Measurements from ENCODE around the gene TEAD1.
A peak's percentile ranks its signal among the peaks of the same experiment; 100 is the strongest.

TEAD1 gene

DNA sequence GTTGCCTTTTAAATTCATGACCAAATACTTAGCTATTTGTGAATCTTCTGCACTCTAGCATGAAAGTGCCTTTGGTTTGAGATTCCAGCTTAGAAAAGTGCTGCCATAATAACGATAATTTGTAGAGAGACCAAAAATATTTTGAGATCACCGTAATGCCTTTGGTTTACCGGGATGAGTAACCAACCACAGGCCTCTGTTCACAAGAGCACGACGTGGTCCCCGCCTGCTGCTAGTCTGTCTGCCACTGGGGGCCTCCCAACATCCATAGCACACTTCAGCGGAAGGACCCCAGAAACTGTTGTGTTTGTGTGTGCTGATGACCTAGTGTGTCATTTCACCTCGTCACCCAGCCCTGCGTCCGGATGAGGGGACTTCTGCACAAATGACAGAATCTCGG, 267.9 kb downstream of the TEAD1 start:
- no peak for DNase-seq (ENCODE audit: low read depth)

DNA sequence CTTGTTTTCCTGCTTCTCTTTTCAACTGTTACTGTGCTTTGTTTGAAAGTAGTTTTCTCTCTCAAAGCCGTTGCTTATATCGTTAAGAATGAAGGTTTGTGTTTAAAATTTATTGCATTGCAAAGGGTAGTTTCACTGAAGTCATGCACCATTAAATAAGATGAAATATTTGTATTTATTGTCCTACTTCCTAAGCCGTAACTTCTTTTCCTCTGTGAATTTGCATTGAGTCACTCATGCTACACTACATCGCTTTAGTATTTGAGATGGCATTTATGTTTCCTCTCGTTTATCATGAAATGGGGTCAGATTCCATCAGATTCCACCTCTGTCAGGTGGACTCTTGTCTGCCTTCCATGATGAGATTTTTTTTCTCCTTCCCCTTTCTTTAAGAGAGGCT, 269.1 kb downstream of the TEAD1 start:
- DNase-seq (ENCODE audit: low read depth): no peak

DNA sequence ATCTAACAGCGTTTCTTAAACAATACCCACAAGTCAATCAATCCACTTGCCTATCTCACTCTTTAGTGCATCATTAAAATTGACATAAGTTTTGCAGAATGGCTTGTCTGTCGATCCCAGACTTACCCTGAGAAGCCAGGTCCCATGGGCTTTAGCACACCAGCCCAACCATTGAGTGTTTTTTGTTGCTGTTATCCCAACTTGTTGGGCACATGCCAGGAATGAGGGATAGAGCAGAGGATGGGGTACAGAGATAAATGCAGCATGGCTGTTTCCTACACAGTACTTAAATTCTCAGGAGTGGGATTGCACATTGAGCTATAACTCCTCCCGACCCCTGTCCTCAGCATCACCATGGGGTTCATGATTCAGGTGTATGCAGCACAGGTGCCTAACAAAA, 270.7 kb downstream of the TEAD1 start:
- no peak for DNase-seq (ENCODE audit: low read depth)

DNA sequence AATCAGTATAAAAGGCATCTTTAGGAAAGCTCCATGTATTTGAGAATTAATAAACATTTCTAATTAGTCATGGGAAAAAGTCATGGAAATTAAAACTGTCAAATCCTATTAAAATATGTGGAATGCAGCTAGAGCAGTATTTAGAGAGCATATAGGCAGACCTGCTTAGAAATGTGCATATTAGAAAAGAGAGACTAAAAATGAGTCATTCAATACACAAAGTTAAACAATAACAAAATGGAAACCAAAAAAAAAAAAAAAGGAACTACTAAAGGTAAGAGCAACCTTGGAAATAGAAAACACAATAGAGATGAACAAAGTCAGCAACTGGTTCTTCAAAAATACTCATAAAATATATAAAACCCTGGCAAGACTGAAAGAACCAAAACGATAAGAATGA, 275.2 kb downstream of the TEAD1 start:
- DNase-seq (ENCODE audit: low read depth): no peak

DNA sequence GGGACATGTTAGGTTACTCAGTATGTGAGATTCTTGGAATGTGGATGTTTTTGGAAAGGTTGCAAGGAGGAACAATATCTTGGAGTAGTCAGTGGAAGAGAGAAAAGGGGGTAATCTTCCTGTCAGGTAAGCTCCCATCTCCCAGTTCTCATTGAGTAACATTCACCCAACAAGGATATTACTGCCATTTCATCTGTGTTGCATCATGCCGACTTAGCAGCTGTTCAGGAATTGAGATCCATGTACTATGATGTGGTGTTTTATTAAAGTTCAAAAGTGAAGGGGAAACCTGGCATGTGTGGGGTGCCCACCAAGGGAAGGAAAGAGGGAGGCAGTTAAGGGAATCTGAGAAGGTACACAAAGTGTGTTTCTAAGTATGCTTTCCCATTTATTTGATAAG, 276.4 kb downstream of the TEAD1 start:
- no peak for DNase-seq (ENCODE audit: low read depth)

DNA sequence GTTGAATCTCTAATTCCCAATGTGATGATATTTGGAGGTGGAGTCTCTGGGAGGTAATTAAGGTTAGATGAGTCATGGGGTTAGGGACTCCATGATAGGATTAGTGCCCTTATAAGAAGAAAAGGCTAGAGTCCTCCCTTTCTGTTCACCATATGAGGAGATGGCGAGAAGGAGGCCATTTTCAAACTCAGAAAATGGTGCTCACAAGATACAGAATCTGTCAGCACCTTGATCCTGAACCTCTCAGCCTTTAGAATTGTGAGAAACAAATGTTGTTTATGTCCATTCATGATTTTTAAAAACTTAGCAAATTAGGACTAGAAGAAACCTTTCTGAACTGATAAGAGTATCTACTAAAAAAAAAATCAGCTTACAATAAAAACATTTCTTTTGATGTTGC, 277.2 kb downstream of the TEAD1 start:
- DNase-seq (ENCODE audit: low read depth): no peak

DNA sequence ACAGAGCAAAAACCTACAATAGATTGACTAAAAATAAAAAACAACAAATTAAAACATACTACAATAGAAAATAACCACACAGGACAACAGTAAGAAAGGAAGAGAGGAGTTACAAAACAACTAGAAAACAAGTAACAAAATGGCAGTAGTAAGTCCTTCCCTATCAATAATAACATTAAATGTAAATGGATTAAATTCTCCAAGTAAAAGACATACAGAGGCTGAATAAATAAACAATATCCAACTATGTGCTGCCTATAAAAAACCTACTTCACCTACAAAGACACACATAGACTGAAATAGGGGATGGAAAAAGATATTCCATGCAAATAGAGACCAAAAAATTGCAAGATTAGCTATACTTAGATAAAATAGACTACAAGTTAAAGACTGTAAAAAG, 277.9 kb downstream of the TEAD1 start:
- no peak for DNase-seq (ENCODE audit: low read depth)

DNA sequence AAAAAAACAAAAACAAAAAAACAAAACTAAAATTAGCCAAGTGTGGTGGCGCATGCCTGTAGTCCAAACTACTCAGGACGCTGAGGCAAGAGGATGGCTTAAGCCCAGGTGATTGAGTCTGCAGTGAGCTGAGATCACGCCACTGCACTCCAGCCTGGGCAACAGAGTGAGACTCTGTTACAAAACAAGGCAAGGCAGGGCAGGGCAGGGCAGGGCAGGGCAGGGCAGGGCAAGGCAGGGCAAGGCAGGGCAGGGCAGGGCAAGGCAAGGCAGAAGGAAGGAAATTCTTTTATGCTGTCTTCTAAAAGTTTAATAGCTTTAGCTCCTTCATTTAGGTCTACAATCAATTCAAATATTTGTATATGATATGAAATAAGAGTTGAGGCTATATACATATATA, 284.8 kb downstream of the TEAD1 start:
- DNase-seq (ENCODE audit: low read depth): no peak

DNA sequence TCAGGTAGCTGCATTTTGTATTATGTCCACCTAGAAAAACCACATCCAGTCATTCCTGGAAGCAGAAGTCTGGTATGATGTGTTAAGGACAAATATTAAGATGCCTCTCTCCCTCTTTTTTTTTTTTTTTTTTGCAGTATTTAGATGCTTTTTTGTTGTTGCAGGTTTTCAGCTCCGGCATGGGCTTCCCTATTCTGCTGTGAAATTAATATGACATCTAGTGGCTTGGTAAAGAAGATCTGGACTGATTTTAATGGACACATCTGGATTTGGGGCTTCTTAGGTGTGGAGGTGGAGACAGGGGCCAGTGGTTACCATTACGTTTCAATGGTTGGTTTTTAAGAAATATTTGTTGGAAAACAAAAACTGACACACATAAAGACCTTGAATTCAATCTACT, 287.4 kb downstream of the TEAD1 start:
- DNase-seq (ENCODE audit: low read depth): no peak

DNA sequence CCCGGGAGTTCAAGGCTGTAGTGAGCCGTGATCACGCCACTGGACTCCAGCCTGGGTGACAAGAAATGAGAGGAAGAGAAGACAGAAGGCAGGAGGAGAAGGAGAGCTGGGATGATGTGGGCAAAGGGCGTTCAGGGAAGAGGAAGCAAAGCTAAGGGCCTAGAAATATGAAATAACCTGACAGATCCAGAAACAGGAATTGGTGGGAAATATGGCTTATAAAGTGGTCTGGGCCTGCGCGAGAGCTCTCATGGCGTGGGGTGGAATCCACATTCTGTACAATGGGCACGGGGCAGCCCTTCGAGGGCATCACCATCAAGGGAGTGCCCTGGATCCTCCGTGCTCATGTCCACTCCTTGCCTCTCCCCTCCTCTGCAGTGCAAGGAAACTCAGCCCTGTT, 288.1 kb downstream of the TEAD1 start:
- DNase-seq (ENCODE audit: low read depth): no peak

DNA sequence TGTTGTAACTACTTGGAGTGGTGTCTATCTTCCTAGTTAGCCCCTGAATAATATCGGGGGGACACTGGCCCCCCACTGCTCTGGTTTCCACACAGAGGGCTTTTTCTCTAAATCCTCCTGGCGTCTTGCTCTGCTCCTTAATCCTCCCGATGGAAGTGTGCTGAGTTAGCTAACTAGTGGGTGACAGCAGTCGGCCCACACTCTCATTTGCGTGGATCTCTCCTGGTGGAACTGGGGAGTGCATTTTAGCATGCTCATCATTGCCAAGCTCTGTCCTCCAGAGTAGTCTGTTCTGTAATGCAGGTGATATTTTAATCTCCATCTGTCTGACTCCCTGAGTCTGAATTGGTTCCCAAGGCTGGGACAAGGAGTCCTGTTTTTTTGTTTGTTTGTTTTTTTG, 288.8 kb downstream of the TEAD1 start:
- no peak for DNase-seq (ENCODE audit: low read depth)

DNA sequence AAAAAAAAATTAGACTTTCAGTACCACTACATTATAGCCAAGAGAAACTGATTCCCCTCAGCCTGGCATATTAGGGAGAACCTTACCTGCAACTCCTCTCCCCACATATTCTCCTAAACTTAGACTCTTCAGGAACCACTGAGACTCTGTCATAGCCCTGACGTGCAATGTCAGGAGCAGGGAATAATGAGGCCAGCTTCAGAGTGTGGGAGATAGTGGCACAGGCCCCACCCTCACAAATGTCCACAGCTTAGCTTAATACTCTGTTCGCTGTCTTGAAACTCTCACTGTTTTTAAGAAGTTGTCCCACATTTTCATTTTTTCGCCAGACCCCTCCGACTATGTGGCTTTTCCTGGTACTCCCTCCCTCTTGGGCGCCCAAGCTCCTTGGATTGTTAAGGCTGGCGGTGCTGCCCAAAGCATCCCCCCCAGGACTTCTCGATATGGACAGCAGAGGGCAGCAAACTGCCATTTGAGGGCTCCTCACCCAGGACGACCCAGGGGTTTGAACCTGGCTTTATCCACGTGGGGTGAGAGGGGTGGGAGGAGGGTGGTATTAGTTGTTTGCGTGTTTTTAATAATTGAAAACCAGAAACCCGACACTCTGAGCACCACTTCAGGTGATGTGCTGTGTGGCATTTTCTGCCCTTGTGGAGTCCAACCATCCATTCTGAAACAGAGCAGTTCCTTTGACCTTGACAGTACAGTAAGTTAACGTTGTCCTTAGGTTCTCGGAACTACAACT, 289.7 kb downstream of the TEAD1 start:
- peak; percentile 55 for DNase-seq (ENCODE audit: low read depth)

DNA sequence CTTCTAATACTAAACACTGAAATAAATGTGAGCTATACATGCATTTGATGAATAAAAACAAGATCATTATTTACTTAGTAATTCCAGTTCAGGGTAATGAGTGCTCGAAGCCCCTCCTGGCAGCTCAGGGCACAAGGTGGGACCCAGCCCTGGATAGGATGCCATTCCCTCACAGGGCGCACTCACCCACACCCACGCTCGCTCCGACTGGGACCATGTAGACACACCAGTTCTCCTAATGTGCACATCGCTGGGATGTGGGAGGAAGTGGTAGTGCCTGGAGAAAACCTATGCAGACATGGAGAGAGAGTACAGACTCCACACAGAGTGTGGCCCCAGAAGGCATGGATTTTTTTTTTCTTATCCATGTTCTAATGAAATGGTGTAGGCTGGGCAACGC, 290.4 kb downstream of the TEAD1 start:
- DNase-seq (ENCODE audit: low read depth): no peak

DNA sequence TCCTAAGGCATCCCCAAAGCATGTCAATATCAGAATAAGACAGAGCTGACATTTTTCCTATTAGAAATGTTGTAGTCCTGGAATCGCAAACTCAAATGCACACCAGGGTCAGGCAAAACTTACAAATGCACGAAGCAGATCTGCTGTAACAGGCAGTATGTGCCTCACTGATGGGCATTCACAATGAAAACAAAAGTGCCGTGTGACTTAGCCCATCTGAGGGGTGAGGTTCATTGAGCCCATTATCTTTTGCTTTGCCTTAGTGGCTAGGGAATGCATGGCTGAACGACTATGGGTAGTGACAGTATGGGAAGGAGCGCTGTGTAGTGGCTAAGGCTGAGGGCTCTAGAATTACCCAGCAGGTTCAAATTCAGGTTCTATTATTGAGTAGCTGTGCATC, 291.8 kb downstream of the TEAD1 start:
- DNase-seq (ENCODE audit: low read depth): no peak

DNA sequence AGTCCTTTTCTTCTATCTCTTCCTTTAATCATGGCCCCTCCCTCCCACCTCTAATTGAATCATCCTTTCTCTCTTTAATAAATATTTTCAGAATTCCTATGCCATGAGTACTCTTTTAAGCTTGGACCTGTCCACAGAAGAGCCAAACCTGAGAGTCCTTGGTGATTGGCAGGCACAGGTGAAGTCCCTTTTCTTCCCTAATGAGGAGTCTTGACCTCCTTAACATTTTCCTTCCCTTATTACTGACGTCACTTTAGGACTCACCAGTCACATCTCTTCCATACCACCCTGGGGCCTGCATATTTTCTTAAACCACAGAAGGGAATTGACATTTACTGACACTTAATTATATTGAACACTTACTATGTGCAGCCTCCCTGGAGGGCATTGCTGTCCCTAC, 293.9 kb downstream of the TEAD1 start:
- DNase-seq (ENCODE audit: low read depth): no peak

DNA sequence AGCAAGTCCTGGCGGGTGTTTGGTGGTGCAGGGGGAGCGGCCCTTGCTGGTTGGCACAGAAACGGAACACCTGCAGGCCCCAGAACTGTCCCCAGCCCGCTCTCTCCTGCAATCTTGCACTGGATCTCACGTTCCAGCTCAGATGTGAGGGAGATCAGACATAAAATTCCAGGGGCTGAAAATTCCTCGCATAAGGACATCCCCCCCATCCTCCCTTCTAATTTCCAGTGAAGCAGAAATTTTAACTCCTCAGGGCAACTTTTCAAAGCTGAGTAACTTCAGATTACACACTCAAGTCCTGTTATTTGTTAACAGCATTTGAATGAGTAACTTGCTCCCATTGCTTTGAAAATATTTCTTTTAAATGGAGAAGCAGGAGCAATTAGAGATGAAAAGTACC, 294.6 kb downstream of the TEAD1 start:
- DNase-seq (ENCODE audit: low read depth): no peak

DNA sequence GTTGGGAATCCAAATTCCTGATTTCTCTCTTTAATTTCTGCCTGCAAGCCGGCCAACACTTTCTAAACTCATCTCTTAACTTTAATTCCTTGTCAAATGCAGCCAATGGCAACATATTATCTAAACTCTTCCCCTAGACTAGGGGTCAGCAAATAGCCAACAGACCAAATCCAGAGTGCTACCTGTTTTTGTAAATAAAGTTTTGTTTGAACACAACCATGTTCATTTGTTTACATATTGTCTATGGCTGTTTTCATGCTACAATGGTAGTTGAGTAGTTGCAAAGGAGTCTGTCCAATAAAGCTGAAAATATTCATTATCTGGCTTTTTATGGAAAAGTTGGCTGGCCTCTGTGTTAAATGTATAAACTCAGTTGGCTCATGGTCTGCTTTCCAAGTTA, 297.7 kb downstream of the TEAD1 start:
- no peak for DNase-seq (ENCODE audit: low read depth)

DNA sequence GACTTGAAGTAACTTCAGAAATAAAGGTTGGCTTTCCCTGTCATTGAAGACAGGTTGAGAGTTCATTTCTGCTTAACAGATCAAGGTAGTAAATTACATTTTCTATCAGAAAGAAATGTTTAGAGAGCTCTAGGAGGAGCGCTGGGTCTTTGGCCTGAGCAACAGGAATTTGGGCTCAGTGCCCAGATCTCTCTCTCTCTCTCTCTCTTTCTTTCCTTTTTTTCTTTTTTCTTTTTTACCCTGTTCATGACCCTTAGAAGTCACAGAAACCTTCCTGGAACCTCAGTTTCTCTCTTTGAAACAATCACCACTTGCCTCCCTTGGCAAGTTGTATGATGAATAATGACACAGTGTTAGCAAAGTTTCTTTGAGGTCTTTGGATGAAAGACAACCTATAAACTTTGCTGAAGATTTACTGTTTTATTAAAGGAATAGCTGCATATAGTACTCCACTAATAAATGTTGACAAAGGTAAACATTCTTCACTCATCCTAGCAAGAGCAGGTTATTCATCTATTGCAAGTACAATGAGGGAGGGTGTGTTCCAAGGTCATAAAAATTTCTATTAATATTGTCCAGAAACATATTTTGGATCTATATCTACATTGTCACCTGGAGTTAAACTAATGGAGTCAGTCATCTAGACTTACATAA, 299.4 kb downstream of the TEAD1 start:
- no peak for DNase-seq (ENCODE audit: low read depth)

DNA sequence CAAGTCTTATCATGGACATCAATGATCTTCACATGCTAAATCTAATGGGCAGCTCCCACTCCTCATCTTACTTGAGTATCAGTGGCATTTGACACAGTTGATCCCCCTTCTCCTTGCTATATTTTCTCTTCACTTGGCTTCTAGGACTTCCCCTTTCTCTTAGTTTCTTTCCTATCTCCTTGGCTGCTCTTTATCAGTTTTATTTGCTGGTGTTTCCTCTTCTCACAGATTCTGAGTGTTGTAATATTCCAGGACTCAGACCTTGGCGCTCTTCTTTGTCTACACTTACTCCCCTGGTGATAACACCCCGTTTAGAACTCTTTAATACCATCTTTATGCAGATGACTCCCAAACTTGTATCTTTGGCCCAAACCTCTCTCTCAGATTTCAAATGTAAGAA, 301.0 kb downstream of the TEAD1 start:
- DNase-seq (ENCODE audit: low read depth): no peak

DNA sequence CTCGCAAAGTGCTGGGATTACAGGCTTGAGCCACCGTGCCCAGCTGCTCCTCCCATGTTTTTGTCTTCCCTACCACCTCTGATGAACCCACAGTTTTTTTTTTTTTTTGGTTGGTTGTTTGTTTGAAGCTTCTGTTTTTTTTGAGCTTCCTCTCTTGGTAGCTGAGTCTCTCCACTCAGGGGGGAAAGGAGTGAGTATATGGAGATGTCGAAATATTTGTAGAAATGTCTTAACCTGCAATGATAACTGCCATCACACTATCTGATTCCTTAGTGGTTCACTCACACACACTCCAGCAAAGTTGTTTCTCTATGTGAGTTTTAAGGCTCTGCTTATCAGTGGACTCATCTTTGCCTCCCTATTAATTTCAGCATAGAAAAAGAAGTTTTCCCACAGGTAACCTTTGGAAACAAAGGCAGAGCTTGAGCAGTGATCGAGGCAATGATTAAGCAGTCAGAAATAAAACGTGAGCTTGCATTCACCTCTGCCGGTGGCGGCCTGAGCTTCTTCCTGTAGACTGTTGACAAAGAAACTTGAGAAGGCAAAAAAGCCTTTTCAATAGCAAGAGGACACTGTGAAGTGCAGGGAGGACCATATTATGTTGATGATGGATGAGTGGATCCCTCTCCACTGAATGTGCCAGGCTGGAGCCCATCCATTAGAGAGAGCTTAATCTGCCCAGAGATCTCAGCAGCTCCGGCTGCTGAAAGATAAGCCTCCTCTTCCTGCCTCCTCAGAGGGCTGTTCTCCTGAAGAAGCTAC, 305.9 kb downstream of the TEAD1 start:
- no peak for DNase-seq (ENCODE audit: low read depth)

DNA sequence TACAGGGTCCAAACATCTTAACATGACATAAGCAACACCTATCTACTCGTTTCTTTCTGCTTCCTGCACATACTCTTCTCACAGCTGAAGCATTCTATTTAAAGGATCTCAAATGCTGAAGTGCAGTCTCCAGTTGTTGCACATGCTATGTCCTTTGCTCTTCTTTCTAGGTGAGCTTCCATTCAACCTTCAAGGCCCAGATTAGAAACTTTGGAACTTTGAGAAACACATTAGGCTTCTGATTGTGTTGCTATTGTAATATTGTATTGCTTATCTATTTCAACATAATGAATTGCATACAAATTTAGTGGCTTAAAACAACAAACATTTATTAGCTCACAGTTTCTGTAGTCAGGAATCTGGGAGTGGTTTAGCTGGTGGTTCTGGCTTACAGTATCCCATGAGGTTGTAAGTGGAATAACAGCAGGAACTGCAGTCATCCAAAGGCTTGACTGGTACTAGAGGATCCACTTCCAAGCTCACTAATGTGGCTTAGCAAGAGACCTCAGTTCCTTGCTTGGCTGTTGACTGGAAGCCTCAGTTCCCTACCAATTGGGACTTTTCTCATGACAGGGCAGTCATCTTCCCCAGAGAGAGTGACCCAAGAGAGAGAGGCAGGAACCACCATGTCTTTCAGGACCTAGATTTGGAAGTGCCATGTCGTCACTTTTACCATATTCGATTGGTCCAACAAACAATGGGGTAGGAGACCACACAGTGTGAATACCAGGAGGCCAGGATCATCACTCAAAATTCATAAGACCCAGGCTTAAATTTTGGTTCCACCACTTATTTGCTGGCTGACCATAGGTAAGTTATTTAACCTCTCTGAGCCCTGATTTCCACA, 307.7 kb downstream of the TEAD1 start:
- no peak for DNase-seq (ENCODE audit: low read depth)

DNA sequence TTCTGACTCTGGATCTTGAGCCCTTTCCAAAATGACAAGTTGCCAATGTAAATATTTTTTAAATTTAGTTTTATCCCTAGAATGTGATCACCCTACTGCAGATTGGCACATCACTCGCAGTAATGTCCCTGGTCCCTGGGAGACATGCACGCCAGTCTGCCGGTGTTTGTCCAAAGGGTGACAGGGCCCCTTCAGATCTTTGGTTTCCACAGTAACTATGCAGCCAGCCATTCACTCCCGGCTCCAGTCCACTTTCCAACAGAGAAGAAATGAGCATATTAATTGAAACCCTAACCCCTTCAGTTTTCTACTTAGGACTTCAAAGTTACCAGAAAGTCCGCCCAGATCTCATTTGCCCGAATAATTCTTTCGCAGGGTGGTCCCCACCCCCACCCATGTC, 309.1 kb downstream of the TEAD1 start:
- no peak for DNase-seq (ENCODE audit: low read depth)
